Activated CD4-positive, alpha-beta T cell treated with anti-CD3 and anti-CD28 coated beads for 48 hours (primary cell): ENCODE data around the gene SLC25A1.
"Not testable (repeated sequence)": the region's sequence is repeated elsewhere in the genome, so short reads cannot be mapped to it uniquely, and the experiment has no call there.

ENCODE experiments used
- DNase-seq: peaks from one replicate; pipeline ENCODE4 v3.0.0-alpha.2; 2020

Gene SLC25A1

GRCh38 chr22:19156109-19156508 is 22.4 kb downstream of the SLC25A1 start:
- not testable (repeated sequence) for DNase-seq

- no peak for DNase-seq
These were observed 25.3 kb downstream of the SLC25A1 start for GRCh38 chr22:19152942-19153883.

- no peak for DNase-seq
These were observed 27.0 kb downstream of the SLC25A1 start for GRCh38 chr22:19151329-19152191.

GRCh38 chr22:19150482-19151328 is 27.8 kb downstream of the SLC25A1 start:
- no peak for DNase-seq

GRCh38 chr22:19149991-19150390 is 28.5 kb downstream of the SLC25A1 start, which contains the start of gene GSC2:
TSS of gene GSC2 (minus strand) at chr22:19150292. CDS start at chr22:19150283, 9 bp downstream.
- DNase-seq, result no peak

- DNase-seq, result peak; percentile 54
These were observed 29.3 kb downstream of the SLC25A1 start for GRCh38 chr22:19149047-19149883.

- DNase-seq, result no peak
These were observed 30.0 kb downstream of the SLC25A1 start for GRCh38 chr22:19148417-19149046.

- no peak for DNase-seq
These were observed 31.2 kb downstream of the SLC25A1 start for GRCh38 chr22:19147195-19147780.

GRCh38 chr22:19146215-19146968 is 32.1 kb downstream of the SLC25A1 start:
- DNase-seq, result no peak

- peak; percentile 66 for DNase-seq
These were observed 34.6 kb downstream of the SLC25A1 start for GRCh38 chr22:19143967-19144400.

- no peak for DNase-seq
These were observed 35.3 kb downstream of the SLC25A1 start for GRCh38 chr22:19143212-19143611.

- DNase-seq, result no peak
These were observed 36.1 kb downstream of the SLC25A1 start for GRCh38 chr22:19142394-19142793.

- DNase-seq, result no peak
These were observed 38.6 kb downstream of the SLC25A1 start for GRCh38 chr22:19139974-19140373.

- no peak for DNase-seq
These were observed 39.6 kb downstream of the SLC25A1 start for GRCh38 chr22:19139001-19139356.

GRCh38 chr22:19138217-19139000 is 40.1 kb downstream of the SLC25A1 start:
- DNase-seq, result no peak

- no peak for DNase-seq
These were observed 40.9 kb downstream of the SLC25A1 start for GRCh38 chr22:19137384-19138216.

- DNase-seq, result no peak
These were observed 41.6 kb downstream of the SLC25A1 start for GRCh38 chr22:19136915-19137314.

- no peak for DNase-seq
These were observed 43.7 kb downstream of the SLC25A1 start for GRCh38 chr22:19134874-19135273.
